Lung (tissue), 12 donors: ENCODE measurements around the gene BMPER. TPM values are rescaled to one million over a fixed set of nuclear protein-coding genes. Genes with fewer than 3 reads are reported as not detected.

ENCODE experiments used
- ATAC-seq: fragments of 200-7000 bp; cut with Tn5 transposase; one replicate; pipeline ENCODE4 v1.9.1; 2020; ENCODE audit warnings: moderate number of reproducible peaks; ENCODE audit not compliant: insufficient read depth, low FRiP score
- DNase-seq, 3 donors: peaks; one replicate each; pipeline ENCODE4 v3.0.0-alpha.2; 2013 to 2017
- H3K27ac ChIP-seq, 2 donors: one replicate each; pipeline ENCODE4 v1.5.1; 2013; ENCODE audit warnings: mild to moderate bottlenecking in 2 of 2, moderate library complexity in 2 of 2, control low read depth in 1 of 2, inconsistent platforms in 1 of 2, low read depth in 1 of 2, low read length in 1 of 2
- H3K27me3 ChIP-seq, 3 donors: one replicate each; pipeline ENCODE4 v1.5.1; 2013; ENCODE audit warnings: low read length in 2 of 3; ENCODE audit not compliant: control insufficient read depth in 3 of 3, insufficient read depth in 3 of 3
- H3K36me3 ChIP-seq, 4 donors: one replicate each; pipeline ENCODE4 v1.5.1; 2013; ENCODE audit warnings: low read length in 4 of 4, mild to moderate bottlenecking in 1 of 4, moderate library complexity in 1 of 4; ENCODE audit not compliant: control insufficient read depth in 4 of 4, insufficient read depth in 4 of 4
- H3K4me1 ChIP-seq, 5 donors: one replicate each; pipeline ENCODE4 v1.5.1; 2013; ENCODE audit warnings: low read length in 5 of 5, mild to moderate bottlenecking in 2 of 5, moderate library complexity in 1 of 5; ENCODE audit not compliant: control insufficient read depth in 5 of 5, insufficient read depth in 5 of 5
- H3K4me3 ChIP-seq: one replicate; pipeline ENCODE4 v1.5.1; 2013; ENCODE audit warnings: mild to moderate bottlenecking, control low read depth, moderate library complexity
- H3K9ac ChIP-seq, 2 donors: one replicate each; pipeline ENCODE4 v1.5.1; 2013; ENCODE audit warnings: low read length in 2 of 2, control low read depth in 1 of 2; ENCODE audit not compliant: insufficient read depth in 1 of 2
- H3K9me3 ChIP-seq, 4 donors: one replicate each; pipeline ENCODE4 v1.5.1; 2013; ENCODE audit warnings: low read length in 3 of 4, mild to moderate bottlenecking in 1 of 4, moderate library complexity in 1 of 4; ENCODE audit not compliant: control insufficient read depth in 4 of 4, insufficient read depth in 3 of 4
- whole genome bisulfite sequencing, 2 donors: extraction: QIAGEN DNeasy Blood & Tissue Kit; methylation state at CpG; one replicate each; pipeline ENCODE4 v1.1.7; 2013; 5-methylcytosine and 5-hydroxymethylcytosine counted together
- polyA plus RNA-seq, 2 donors: library from polyadenylated mRNA; stranded (reverse); fragments of 200-250 nt; gene quantifications; one replicate each; pipeline ENCODE4 v1.2.1, GENCODE V29; 2013
- total RNA-seq, 2 donors: library from RNA; depleted of rRNA in 1 of 2; stranded (reverse); fragments of >200 nt in 1 of 2; gene quantifications; one replicate each; pipeline ENCODE4 v1.2.1, GENCODE V29; 2014 to 2021
- TF ChIP-seq, protein P1 (sequence below): IDR thresholded peaks from 2 replicates; pipeline ENCODE4 v1.5.1; 2012; ENCODE audit warnings: mild to moderate bottlenecking; ENCODE audit errors: control extremely low read depth, extremely low read depth
- donor health status: control.
- donor health status: control.
- donor health status: Bipolar disorder and iron deficiency.
- donor health status: healthy.
- donor health status: DM: yes; HTN: yes; CAD: no.

The BMPER gene
- total and polyA plus RNA-seq, 4 donors, result 3.7 to 51.0 (median 9.0) TPM

DNA sequence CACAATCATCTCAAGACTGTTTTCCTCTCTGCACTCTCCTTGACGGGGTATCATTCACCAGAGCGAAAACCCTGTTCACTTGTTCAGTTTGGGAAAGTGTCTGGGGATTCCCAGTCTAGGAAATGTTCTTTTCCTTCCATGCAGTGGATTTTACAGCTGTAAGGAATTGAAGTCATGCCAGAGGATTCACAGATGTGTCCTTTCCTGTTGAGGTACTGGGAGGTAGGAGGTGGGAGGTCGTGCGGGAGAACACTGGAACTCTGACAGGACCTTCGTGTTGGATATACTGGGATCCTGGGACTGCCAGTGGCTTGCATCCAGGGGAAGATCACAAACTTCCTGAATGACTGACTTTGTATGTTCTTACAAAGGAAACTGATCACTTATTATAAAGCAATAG, 185.5 kb downstream of the BMPER start:
- WGBS, 2 donors, result 51 to 71% methylated on average over 5 of the region's 5 CpGs
- Histone ChIP-seq H3K9me3 (peaks cover 0 to 5% (median under 1%) of the 10 kb centered on the region in 4 donors), H3K36me3 (peaks cover 0 to 36% (median 15%) of the 10 kb centered on the region in 4 donors), H3K4me3 (no peak overlapping the region), H3K27ac (no peak overlapping the region), H3K27me3 (no peaks in the 10 kb centered on the region), H3K9ac (no peak overlapping the region), H3K4me1 (peaks cover 0 to 15% (median 0%) of the 10 kb centered on the region in 5 donors)
- ATAC-seq (no peak), DNase-seq (no peak)
- TF ChIP-seq, protein P1, sequence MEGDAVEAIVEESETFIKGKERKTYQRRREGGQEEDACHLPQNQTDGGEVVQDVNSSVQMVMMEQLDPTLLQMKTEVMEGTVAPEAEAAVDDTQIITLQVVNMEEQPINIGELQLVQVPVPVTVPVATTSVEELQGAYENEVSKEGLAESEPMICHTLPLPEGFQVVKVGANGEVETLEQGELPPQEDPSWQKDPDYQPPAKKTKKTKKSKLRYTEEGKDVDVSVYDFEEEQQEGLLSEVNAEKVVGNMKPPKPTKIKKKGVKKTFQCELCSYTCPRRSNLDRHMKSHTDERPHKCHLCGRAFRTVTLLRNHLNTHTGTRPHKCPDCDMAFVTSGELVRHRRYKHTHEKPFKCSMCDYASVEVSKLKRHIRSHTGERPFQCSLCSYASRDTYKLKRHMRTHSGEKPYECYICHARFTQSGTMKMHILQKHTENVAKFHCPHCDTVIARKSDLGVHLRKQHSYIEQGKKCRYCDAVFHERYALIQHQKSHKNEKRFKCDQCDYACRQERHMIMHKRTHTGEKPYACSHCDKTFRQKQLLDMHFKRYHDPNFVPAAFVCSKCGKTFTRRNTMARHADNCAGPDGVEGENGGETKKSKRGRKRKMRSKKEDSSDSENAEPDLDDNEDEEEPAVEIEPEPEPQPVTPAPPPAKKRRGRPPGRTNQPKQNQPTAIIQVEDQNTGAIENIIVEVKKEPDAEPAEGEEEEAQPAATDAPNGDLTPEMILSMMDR, result no peak

DNA sequence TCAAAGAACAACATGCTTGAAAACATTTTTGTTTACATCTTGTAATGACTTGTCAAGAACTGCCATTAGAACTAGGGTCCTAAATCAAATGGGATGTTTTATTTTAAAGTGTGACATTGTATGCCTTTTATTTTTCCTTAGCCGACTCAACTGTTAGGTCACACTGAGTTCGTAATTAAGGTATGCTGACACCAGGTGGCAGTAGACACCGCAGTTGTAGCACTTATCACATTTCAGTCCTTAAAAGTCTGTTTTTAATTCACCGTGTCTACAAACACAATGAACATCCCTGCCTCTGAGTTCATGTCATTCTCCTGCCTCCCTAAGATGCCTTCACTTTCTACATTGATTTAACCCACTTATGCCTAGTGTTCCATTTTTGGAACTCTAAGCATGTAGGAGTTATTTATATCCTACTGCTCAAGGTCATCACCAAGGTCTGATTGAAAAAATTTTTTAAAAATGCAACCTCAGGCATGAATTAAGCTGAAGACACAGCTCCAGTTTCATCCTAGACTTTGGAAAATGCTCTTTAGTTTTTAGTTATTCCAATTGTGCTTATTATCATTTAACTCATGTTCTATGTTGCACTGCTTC, 186.1 kb downstream of the BMPER start:
- H3K9me3 ChIP-seq, result peaks cover 0 to 3% (median under 1%) of the 10 kb centered on the region in 4 donors
- no peak overlapping the region for H3K4me3 ChIP-seq
- H3K4me1 ChIP-seq, result peaks cover 0 to 18% (median 0%) of the 10 kb centered on the region in 5 donors
- H3K27ac ChIP-seq, result no peak overlapping the region
- no peak overlapping the region for H3K9ac ChIP-seq
- H3K27me3 ChIP-seq, result no peaks in the 10 kb centered on the region
- 34 to 41% methylated on average over 4 of the region's 4 CpGs for WGBS, 2 donors
- peaks cover 0 to 30% (median 13%) of the 10 kb centered on the region in 4 donors for H3K36me3 ChIP-seq
- TF ChIP-seq, protein P1, result no peak
- DNase-seq (peak in 1 of 3 donors; percentile 54), ATAC-seq (no peak)

DNA sequence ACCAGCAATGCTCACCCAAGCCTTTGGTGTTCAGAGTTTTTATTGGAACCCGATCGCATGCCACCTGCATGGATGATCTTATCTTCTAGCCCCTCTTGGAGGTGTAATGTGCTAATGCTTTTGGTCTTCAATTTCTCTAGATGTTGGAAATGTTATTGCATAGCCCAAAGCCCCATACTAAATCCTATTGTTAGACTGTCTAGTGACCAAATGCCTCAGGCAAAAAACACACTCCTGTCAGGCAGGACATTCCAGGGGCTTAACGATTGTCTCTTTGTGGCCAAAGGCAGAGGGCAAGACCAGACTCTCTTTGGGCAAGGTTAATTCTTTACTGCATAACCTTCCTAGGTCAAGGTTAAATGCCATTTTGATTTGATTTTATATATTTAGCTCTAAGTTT, 187.9 kb downstream of the BMPER start:
- DNase-seq, result no peak

More for the DNA sequence above, 187.9 kb downstream of the BMPER start:
- H3K4me1 ChIP-seq, result peaks cover 0 to 11% (median 0%) of the 10 kb centered on the region in 5 donors
- 90 to 97% methylated on average over 3 of the region's 3 CpGs for WGBS, 2 donors
- peaks cover 0 to 3% (median under 1%) of the 10 kb centered on the region in 4 donors for H3K9me3 ChIP-seq
- no peak overlapping the region for H3K9ac ChIP-seq
- no peaks in the 10 kb centered on the region for H3K27me3 ChIP-seq
- no peak overlapping the region for H3K4me3 ChIP-seq
- ATAC-seq, result no peak
- H3K36me3 ChIP-seq, result peaks cover 0 to 30% (median 10%) of the 10 kb centered on the region in 4 donors
- H3K27ac ChIP-seq, result no peak overlapping the region
- TF ChIP-seq, protein P1, result no peak
